ENCODE results near the gene UTP25.

The UTP25 gene

GRCh38 chr1:209807509-209807908, 20.3 kb upstream of the UTP25 start:
- no peak for DNase-seq (ENCODE audit: low read depth)

GRCh38 chr1:209808059-209808581, 19.7 kb upstream of the UTP25 start:
- DNase-seq (ENCODE audit: low read depth) = no peak

DNA sequence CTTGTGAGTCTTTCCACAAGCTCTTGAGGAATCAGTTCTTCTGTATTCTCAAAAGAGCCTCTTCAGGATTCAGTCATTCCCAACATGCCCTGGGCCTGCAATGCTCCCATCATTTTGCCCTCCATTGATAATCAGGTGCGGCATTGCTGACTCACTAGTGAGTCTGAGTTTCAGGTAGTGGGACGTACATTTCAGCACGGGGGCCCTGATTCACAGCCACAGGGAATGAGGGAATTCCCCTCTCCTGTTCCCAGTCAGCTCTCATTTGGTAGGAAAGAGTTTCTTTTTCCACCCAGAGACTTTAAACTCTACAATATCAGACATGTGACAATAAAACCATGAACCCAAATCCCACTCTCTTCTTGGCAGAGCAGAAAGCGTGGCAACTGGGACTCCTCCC, 18.2 kb upstream of the UTP25 start:
- no peak for DNase-seq (ENCODE audit: low read depth)

- no peak for DNase-seq (ENCODE audit: low read depth)
These were observed 17.0 kb upstream of the UTP25 start for GRCh38 chr1:209810783-209811182.

DNA sequence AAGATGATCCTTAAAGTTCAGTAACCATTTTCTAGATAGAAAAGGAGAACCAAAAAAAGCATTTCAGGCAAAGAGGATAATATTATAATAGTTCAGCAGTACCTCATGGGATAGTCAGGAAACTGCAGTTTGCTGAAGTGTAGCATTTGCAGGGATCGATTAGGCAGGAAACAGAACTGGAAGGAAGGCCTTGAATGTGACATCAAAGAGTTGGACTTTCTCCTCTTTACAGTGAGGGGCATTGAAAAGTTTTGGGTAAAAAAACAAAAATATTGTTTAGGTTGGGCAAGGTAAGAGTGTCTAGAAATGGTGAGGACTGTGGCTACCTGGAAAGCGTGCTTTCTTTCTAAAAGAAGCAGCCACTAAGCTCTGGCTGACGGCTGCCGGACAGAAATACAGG, 13.9 kb upstream of the UTP25 start:
- DNase-seq (ENCODE audit: low read depth) = no peak

DNA sequence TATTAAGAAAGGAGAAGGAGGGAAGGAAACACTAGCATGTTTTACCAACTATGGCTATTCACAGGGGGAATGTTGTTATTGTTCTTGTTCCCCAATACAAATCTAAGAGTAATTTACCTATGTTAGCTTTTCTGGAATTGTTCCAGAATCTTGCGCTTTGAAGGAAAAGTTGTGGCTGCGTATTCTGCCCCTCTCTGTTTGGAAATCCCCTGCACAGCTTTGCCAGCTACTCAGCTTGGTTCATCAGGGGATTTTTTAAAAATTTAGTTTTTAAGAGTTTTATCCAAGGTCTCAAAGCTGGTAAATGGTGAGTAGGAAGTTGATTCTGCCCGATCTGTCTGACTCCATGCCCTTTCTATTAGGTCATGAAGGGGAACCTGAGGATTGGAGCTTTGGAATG, 12.3 kb upstream of the UTP25 start:
- DNase-seq (ENCODE audit: low read depth) = no peak

DNA sequence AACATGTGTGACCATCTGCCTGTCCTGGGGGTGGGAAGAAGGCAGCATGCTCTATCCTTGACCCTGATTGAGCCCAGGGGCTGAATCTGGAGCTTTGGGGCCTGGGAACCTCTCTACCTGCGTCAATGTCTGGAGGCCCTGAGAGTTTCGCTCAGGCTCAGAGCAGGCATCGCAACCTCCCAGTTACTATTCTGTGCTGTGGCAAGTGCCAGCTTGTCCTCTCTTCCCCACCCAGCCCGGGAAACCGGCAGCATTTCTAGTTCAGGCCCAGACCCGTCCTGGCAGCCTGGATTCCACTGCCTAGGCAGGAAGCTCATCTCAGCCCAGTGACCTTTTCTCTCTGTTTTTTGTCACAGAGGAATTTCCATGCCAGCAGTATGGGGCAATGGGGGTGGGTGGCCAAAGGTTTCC, 11.8 kb upstream of the UTP25 start:
- DNase-seq (ENCODE audit: low read depth) = no peak

GRCh38 chr1:209816923-209817322, 10.8 kb upstream of the UTP25 start:
- no peak for DNase-seq (ENCODE audit: low read depth)

DNA sequence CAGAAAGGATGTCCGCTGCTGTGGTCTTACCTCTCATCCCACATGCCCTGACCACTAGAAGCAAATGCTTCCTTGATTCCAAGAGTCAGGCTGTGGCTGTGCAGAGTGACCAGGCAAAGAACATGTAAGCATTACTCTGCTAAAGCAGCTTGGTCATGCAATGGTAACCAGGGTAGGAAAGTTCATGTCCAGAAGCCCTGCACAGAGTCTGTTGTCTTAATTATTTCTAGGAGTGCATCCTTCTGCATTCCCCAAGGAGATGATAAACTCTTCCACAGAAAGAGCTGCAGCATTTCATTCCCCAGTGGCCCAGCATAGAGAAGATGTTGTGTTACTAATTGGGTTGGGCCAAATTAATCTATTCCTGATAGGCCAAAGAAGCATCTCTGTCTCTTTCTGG, 10.1 kb upstream of the UTP25 start:
- no peak for DNase-seq (ENCODE audit: low read depth)

- no peak for DNase-seq (ENCODE audit: low read depth)
These were observed 8.7 kb upstream of the UTP25 start for GRCh38 chr1:209819058-209819457.

DNA sequence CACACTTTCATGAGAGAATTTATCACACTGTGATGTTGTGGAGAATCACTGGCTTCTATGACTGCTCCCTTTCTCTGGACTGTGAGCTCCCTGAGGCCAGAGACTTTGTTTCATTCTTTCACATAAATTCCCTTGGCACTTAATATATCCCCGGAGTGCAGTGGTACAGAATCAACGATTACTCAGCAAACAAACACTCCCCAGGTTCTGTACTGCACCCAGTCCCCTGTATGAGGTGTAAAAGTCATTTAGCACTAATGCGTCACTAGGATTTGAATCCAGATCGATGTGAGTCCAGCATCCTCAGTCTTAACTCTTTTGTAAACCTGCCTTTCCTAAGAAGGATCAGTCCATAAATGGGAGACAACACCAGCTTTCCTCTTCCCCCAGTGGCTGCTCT, 6.8 kb upstream of the UTP25 start:
- no peak for DNase-seq (ENCODE audit: low read depth)

DNA sequence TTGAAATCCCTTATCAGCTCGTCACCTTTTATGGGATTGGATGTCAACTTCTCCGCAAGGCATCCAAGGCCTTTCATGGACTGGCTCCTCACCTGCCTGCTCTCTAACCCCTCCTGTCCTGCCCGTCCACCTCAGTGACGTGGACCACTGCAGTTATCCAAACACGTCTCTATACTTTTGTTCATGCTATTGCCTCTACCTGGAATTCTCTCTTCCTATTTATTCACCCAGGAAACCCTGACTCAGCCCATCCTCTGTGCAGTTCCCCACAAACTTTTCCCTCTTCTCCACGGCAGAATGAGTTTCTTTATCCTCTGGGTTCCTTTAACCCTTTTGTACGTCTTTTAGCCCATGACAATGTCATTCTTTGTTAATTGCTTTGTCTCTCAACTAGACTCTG, 5.1 kb upstream of the UTP25 start:
- DNase-seq (ENCODE audit: low read depth) = no peak

GRCh38 chr1:209823143-209824041, 4.4 kb upstream of the UTP25 start:
- no peak for DNase-seq (ENCODE audit: low read depth)

- DNase-seq (ENCODE audit: low read depth) = no peak
These were observed 2.0 kb upstream of the UTP25 start for GRCh38 chr1:209825591-209826434.

GRCh38 chr1:209829716-209830115, 1.9 kb downstream of the UTP25 start:
- no peak for DNase-seq (ENCODE audit: low read depth)

GRCh38 chr1:209830722-209831121, 3.0 kb downstream of the UTP25 start:
- DNase-seq (ENCODE audit: low read depth) = no peak

DNA sequence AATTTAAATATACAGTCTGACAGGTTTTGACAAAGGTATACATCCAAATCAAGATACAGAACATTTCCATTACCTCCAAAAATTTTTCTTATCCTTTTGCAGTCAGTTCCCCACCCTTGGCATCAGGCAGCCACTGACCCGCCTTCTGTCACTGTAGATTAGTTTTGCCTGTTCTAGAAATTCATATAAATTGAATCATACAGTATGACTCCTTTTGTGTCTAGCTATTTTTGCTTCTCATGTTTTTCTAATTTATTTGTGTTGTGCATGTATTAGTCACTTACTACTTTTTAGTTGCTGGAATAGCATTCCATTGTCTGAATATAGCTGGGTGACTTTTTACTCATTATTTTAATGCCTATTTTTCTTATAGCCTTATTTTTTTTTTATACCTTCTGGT, 3.8 kb downstream of the UTP25 start:
- DNase-seq (ENCODE audit: low read depth) = no peak

DNA sequence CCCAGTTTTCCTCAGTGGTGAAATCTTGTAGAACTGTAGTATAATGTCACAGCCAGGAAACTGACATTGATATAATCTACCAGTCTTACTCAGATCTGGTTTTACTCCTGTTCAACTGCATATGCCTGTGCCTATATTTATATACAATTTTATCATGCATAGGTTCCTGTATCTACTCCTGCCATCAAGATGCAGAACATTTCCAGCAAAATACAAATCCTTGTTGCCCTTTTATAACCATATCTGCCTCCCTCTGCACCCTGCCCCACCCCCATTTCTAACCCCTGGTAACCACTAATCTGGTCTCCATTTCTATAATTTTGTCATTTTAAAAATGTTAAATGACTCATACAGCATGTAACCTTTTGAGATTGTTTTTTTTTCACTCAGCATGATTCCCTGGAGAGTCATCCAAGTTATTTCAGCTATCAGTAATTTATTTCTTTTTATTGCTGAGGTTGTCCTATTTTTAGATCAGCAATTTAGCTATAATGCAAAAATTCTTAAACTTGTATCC, 8.1 kb downstream of the UTP25 start:
- DNase-seq (ENCODE audit: low read depth) = no peak

- DNase-seq (ENCODE audit: low read depth) = no peak
These were observed 9.9 kb downstream of the UTP25 start for GRCh38 chr1:209837671-209838070.

DNA sequence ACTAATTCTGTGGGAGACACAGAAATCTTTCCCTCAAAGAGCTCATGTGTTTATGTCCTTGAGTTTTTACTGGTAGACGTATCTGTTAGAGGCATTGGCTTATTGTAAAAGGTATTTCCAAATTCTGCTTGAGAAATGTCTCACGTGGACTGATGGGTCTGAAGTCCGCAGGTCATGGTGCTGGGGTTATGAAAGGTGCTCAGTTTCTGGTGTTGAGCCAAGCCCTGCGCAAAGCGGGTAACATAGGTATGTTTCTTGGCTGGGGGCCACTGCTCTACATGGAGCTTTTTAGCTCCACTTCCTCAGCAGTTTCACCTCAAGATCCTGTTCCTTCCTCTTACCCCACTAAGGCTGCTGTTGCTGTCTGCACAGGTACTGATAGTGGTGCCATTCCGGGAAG, 10.8 kb downstream of the UTP25 start:
- no peak for DNase-seq (ENCODE audit: low read depth)

- no peak for DNase-seq (ENCODE audit: low read depth)
These were observed 12.2 kb downstream of the UTP25 start for GRCh38 chr1:209839875-209840546.

DNA sequence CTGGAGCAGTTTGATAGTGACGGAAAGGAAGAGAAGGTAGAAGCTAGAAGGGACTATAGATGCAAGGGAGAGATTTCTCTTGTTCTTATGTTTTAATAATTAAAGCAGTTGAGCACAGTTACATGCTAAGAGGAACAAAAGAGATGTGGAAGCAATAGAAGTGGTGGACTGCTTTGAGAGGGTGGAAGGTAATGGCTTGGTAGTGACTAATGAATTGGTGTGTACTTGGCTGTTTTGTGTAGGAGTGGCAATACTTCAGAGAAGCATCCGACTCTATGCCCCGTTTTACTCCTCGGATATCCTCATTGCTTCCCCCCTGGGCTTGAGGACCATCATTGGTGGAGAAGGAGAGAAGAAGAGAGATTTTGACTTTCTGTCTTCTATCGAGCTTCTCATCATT, 12.8 kb downstream of the UTP25 start:
- no peak for DNase-seq (ENCODE audit: low read depth)
